Esophagus squamous epithelium (tissue), 5 donors: ENCODE measurements around the gene OOSP4B. TPM values are rescaled to one million over a fixed set of nuclear protein-coding genes. Genes with fewer than 3 reads are reported as not detected.
"Not testable (repeated sequence)": the region's sequence is repeated elsewhere in the genome, so short reads cannot be mapped to it uniquely, and the experiment has no call there.

Source experiments
- DNase-seq: peaks from one replicate; lab custom pipeline; 2025; lab: John Stamatoyannopoulos, UW
- H3K27ac ChIP-seq, 4 donors: fragments of 200-600 bp; sonication (generic); one replicate each; pipeline ENCODE4 v1.5.1; 2016 to 2019; ENCODE audit warnings: mild to moderate bottlenecking in 1 of 4
- H3K27me3 ChIP-seq, 4 donors: fragments of 200-600 bp; sonication (generic); 1 replicate in 3 of 4; 2 replicates in 1 of 4; pipeline versions ENCODE4 v1.5.1 to v1.6.0; 2017 to 2021; ENCODE audit warnings: antibody characterized with exemption in 1 of 4
- H3K36me3 ChIP-seq, 3 donors: fragments of 200-600 bp; sonication (generic); one replicate each; pipeline ENCODE4 v1.5.1; 2016 to 2019
- H3K4me1 ChIP-seq, 3 donors: fragments of 200-600 bp; sonication (generic); one replicate each; pipeline ENCODE4 v1.5.1; 2017 to 2019
- H3K4me3 ChIP-seq, 4 donors: fragments of 200-600 bp; sonication (generic); 1 replicate in 3 of 4; 2 replicates in 1 of 4; pipeline ENCODE4 v1.5.1; 2016 to 2019; ENCODE audit warnings: mild to moderate bottlenecking in 2 of 4, moderate library complexity in 1 of 4
- H3K9me3 ChIP-seq, 3 donors: fragments of 200-600 bp; sonication (generic); one replicate each; pipeline ENCODE4 v1.5.1; 2016 to 2019
- POLR2A ChIP-seq, 4 donors: fragments of 450-650 bp; IDR thresholded peaks; one replicate each; pipeline ENCODE4 v1.6.1; 2017; ENCODE audit warnings: antibody characterized with exemption in 4 of 4, mild to moderate bottlenecking in 4 of 4, moderate library complexity in 3 of 4
- WGBS, 2 donors: methylation state at CpG; one replicate each; pipeline ENCODE4 v1.1.5; 2018; 5-methylcytosine and 5-hydroxymethylcytosine counted together
- intact Hi-C: fragments of 100-400 bp; cut with DNase I; formaldehyde crosslinking; loops from one replicate; pipeline ENCODE4 v1.15.0; 2022
- total RNA-seq, 4 donors: library from RNA; depleted of rRNA; stranded (reverse); fragments of >200 nt; gene quantifications; one replicate each; pipeline ENCODE4 v1.1.0, GENCODE V29; 2016
- TF ChIP-seq, protein P1 (sequence below), 6 experiments: fragments of 450-650 bp in 4 of 6; fragments of 200-600 bp in 2 of 6; sonication (generic) in 2 of 6; IDR thresholded peaks; one replicate each; pipeline ENCODE4 v1.5.1; 2016 to 2019; ENCODE audit warnings: antibody characterized with exemption in 6 of 6, mild to moderate bottlenecking in 4 of 6, moderate library complexity in 4 of 6
- donor health status: DM: yes; HTN: yes; CAD: no.

OOSP4B gene
- total RNA-seq, 4 donors from 2014 or later, result not detected

DNA sequence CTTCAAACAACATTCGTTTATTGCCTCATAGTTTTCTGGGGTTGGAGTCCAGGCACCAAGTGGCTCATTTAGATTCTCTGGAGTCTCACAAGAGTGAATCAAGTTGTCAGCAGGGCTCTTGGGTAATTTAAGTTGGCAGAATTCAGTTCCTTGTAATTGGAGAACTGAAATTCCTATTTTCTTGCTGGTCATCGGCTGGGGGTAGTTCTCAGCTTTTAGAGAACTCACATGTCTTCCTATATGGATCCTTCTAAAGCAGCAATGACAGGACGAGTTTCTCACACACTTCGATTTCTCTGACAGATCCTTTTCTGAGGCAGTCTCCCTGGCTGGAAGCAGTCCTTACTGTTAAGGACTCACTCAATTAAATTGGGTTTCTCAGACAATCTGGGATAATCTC, 17.3 kb upstream of the OOSP4B start:
- Histone ChIP-seq H3K4me1 (no peaks in the 10 kb centered on the region), H3K9me3 (no peaks in the 10 kb centered on the region), H3K36me3 (no peaks in the 10 kb centered on the region), H3K4me3 (no peak overlapping the region), H3K27ac (no peak overlapping the region), H3K27me3 (no peaks in the 10 kb centered on the region)
- 53 to 72% methylated on average over 4 of the region's 4 CpGs for WGBS, 2 donors
- intact Hi-C loops, result no loop called here
- no peak for TF ChIP-seq POLR2A (IDR thresholded peaks at IDR 0.05)
- TF ChIP-seq, protein P1, sequence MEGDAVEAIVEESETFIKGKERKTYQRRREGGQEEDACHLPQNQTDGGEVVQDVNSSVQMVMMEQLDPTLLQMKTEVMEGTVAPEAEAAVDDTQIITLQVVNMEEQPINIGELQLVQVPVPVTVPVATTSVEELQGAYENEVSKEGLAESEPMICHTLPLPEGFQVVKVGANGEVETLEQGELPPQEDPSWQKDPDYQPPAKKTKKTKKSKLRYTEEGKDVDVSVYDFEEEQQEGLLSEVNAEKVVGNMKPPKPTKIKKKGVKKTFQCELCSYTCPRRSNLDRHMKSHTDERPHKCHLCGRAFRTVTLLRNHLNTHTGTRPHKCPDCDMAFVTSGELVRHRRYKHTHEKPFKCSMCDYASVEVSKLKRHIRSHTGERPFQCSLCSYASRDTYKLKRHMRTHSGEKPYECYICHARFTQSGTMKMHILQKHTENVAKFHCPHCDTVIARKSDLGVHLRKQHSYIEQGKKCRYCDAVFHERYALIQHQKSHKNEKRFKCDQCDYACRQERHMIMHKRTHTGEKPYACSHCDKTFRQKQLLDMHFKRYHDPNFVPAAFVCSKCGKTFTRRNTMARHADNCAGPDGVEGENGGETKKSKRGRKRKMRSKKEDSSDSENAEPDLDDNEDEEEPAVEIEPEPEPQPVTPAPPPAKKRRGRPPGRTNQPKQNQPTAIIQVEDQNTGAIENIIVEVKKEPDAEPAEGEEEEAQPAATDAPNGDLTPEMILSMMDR (IDR thresholded peaks at IDR 0.05), result no peak
- no peak for DNase-seq

DNA sequence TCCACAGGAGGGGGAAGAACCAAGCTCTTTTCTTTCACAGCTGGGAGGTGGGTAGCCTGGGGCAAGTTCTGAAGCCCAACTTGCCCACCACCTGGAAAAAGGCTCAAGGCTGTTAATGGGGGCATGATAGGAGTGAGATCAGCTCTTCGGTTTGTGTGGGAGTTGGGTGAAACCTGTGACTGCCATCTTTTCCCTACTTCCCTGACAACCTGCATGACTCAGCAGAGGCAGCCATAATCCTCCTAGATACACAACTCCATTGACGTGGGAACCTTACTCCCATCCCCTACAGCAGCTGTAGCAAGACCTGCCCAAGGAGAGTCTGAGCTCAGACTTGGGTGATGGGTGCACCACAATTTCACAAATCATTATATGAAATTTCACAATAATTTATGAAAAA, 13.3 kb upstream of the OOSP4B start:
- TF ChIP-seq, protein P1 (IDR thresholded peaks at IDR 0.05), result no peak
- no peak for TF ChIP-seq POLR2A (IDR thresholded peaks at IDR 0.05)
- 63 to 67% methylated on average over 2 of the region's 2 CpGs for WGBS, 2 donors
- no peak for DNase-seq
- intact Hi-C loops, result no loop called here
- H3K9me3 ChIP-seq, result no peaks in the 10 kb centered on the region
- no peaks in the 10 kb centered on the region for H3K4me1 ChIP-seq
- H3K36me3 ChIP-seq, result no peaks in the 10 kb centered on the region
- no peaks in the 10 kb centered on the region for H3K27me3 ChIP-seq
- no peak overlapping the region for H3K4me3 ChIP-seq
- H3K27ac ChIP-seq, result no peak overlapping the region

DNA sequence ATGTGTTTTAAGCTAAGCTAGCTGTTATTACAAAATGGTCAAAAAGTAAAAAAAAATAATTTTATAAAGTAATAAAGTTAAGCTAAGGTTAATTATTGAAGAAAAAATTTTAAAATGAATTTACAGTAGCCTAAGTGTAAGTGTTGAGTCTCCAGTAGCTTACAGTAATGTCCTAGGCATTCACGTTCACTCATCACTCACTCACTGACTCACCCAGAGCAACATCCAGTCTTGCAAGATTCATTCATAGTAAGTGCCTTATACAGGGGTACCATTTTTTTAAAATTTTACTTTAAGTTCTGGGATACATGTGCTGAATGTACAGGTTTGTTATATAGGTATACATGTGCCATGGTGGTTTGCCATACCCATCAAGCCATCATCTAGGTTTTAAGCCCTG, 11.6 kb upstream of the OOSP4B start:
- Histone ChIP-seq H3K36me3 (no peaks in the 10 kb centered on the region), H3K4me3 (no peak overlapping the region), H3K9me3 (no peaks in the 10 kb centered on the region), H3K4me1 (no peaks in the 10 kb centered on the region), H3K27ac (no peak overlapping the region), H3K27me3 (no peaks in the 10 kb centered on the region)
- 71 to 73% methylated on average over 1 of the region's 1 CpG for WGBS, 2 donors
- DNase-seq, result no peak
- TF ChIP-seq POLR2A (IDR thresholded peaks at IDR 0.05), result no peak
- TF ChIP-seq, protein P1 (IDR thresholded peaks at IDR 0.05), result no peak
- intact Hi-C loops, result no loop called here

DNA sequence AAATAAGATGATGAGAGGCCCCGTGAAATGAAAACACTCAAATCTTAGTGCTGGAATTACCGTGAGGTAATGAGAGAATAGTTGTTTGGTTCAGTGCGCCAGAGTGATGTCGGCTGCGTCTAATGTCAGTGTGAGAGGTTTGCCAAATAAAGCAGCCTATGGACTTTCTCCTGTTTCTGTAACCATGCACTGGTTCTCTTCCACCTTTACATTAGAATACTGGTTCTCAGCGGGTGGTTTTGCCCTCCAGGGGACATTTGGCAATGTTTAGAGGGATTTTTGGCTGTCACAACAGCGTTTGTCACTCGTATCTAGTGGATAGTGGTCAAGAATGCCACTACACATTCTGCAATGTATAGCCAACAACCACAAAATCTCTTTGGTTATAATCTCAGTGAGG, 1.1 kb downstream of the OOSP4B start:
- WGBS, 2 donors, result 51 to 72% methylated on average over 8 of the region's 8 CpGs
- no peaks in the 10 kb centered on the region for H3K27me3 ChIP-seq
- H3K4me3 ChIP-seq, result no peak overlapping the region
- H3K27ac ChIP-seq, result no peak overlapping the region
- intact Hi-C loops, result no loop called here
- no peaks in the 10 kb centered on the region for H3K4me1 ChIP-seq
- DNase-seq, result no peak
- peaks cover 0 to 17% (median 0%) of the 10 kb centered on the region in 3 donors for H3K9me3 ChIP-seq
- H3K36me3 ChIP-seq, result no peaks in the 10 kb centered on the region
- TF ChIP-seq, protein P1 (IDR thresholded peaks at IDR 0.05), result no peak
- TF ChIP-seq POLR2A (IDR thresholded peaks at IDR 0.05), result no peak

DNA sequence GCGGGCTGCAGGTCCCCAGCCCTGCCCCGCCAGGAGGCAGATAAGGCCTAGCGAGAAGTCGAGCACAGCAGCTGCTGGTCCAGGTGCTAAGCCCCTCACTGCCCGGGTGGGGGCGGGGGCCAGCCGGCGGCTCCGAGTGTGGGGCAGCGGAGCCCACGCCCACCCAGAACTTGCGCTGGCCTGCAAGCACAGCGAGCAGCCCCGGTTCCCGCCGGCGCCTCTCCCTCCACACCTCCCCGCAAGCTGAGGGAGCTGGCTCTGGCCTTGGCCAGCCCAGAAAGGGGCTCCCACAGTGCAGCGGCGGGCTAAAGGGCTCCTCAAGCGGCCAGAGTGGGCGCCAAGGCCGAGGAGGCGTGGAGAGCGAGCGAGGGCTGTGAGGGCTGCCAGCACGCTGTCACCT, 3.4 kb downstream of the OOSP4B start:
- WGBS, 2 donors, result 86 to 93% methylated on average over 6 to 10 of the region's 27 CpGs
- H3K36me3 ChIP-seq, H3K27ac ChIP-seq, H3K27me3 ChIP-seq, DNase-seq, intact Hi-C loops, H3K4me3 ChIP-seq, H3K4me1 ChIP-seq: not testable (repeated sequence)
- peaks cover 0 to 17% (median 0%) of the 10 kb centered on the region in 3 donors for H3K9me3 ChIP-seq

DNA sequence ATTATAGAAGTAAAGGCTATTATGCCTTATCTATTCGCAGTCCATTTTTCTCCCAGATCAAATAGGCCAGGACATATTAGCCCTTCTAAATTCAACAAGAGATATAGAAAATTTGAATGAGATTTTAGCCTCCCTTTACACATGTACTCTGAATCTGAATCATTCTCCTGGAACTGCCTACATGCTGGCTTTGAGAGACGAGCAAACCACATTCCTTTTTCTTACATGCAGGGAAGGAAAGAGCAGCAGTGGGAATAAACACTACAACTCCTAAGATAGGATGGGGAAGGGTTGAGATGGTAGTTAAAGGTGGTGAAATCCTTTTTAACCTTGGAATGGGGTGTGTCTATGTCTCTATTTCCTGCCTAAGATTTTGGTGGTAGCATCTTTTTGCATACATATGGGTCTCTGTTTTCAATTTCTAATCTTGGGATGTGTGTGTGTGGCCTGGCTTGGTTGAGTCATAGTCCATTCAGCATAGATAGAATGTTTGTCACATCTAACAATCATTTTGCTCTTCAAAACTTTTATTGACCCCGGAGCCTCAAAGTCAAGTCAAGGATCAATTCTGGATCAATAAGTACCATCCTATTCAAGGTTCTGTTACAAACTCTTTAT, 12.1 kb downstream of the OOSP4B start:
- TF ChIP-seq POLR2A (IDR thresholded peaks at IDR 0.05), result no peak
- no peak for DNase-seq
- Histone ChIP-seq H3K4me3 (no peak overlapping the region), H3K27ac (no peak overlapping the region), H3K9me3 (no peaks in the 10 kb centered on the region), H3K36me3 (no peaks in the 10 kb centered on the region), H3K4me1 (no peaks in the 10 kb centered on the region), H3K27me3 (no peaks in the 10 kb centered on the region)
- intact Hi-C loops, result no loop called here
- WGBS, 2 donors, result 54 to 55% methylated on average over 3 of the region's 3 CpGs
